UCSD-AML1 (cell line): ENCODE results near the gene HGFAC.

Source experiments
- DNase-seq: peaks from one replicate; lab custom pipeline; 2025; ENCODE audit not compliant: unreplicated experiment; lab: John Stamatoyannopoulos, UW

HGFAC gene

DNA sequence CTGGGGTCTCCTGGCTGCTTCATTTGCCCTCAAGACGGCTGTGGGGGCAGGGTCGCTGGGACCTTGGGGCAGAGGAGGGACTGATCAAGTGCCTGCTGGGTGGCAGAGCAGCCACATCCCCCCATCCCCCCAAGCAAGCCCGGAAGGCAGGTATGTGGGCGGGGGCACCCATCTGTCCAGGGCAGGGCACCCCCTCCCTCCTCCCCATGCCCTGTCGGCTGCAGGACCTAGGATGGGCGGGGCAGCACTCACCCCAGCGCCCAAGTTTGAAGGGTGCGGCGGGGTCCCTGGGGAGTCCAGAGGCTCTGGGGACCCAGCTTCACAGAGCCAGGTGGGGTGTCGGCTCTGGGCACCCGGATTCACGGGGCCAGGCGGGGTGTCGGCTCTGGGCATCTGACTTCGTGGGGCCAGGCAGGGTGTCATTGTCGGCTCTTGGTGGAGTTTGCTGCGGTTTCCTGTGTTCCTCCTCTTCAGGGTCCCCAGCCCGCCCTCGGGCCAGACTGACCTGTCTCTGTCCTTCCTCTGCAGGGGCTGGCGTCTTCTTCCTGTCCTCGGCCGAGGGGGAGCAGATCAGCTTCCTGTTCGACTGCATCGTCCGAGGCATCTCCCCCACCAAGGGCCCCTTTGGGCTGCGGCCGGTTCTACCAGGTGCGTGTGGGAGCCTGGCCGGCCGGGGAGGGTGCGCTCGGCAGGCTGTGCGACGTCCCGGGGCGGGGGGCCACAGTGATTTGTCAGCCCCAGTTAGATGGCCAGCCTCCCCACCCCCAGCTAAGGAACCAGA, 43.4 kb downstream of the HGFAC start:
- DNase-seq: no peak

DNA sequence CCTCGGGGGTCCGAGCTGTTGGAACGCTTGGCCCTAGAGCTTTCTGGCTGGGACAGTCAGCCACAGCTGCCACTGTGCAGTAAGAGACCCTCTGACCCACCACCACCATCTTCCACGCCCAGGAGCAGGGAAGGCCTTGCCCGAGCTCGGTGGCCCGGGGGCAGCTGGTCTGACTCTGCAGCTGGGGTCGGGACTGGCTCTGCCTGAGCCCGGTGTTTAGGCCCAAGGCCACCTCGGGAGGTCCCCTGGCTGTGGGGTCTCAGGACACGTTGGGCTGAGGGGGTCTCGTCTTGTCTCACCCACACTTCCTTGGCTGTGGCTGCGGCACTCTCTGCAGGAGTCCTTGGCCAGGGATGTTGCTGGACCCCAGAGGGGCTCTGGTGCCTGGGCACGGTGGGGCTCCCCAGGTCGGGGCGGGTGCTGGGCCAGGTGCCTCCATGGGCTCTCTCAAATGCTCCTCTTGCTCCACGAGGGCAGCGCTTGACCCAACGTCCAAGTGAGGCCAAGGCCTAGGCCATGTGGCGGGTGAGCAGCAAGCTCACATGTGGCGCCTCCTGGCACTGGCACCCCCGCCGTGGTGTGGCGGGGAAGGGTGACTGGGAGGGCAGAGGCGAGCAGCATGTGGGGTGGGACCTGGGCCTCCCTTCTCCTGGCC, 44.2 kb downstream of the HGFAC start:
- no peak for DNase-seq

DNA sequence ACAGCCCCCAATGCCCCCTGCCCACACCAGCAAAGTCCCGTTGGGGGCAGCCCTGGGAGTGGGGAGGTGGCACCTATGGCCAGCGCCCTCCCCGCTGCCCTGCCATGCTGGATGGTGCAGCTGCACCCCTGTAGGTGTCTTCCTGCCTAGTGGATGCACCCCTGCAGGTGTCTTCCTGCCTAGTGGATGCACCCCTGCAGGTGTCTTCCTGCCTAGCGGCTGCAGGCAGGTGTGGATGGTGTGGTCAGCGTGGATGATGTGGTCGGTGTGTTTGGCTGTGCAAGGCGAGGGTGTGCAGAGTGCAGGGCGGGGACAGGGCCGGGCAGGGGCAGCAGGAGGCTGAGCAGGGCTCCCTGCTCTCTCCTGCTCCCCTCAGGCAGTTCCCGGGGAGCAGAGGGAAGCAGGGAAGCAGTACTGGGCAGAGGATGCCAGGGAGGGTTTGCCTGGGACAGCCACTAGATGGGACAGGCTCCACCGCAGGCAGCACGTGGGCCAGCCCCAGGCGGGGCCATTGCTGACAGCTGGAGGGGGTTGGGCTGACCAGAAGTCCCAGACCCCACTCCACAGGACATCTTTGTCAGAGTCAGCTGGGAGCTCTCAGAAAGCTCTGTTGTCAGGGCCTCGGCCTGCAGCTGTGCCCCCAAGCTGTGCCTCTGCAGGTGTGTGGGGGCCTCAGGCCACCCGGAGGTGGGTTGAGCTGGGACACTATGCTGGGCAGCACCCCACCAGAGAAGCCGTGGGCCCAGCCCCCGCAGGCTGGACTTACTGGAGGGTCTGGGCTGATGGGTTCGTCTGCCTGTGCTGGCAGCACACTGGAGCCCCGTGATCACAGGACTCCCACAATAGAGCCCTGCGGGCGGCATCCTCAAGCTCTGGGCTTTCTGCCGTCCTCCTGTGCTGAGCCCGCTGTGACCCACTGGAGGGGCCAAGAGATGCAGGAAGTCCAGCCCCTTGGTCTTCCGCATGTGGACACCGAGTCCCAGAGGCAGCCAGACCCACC, 45.1 kb downstream of the HGFAC start:
- no peak for DNase-seq

DNA sequence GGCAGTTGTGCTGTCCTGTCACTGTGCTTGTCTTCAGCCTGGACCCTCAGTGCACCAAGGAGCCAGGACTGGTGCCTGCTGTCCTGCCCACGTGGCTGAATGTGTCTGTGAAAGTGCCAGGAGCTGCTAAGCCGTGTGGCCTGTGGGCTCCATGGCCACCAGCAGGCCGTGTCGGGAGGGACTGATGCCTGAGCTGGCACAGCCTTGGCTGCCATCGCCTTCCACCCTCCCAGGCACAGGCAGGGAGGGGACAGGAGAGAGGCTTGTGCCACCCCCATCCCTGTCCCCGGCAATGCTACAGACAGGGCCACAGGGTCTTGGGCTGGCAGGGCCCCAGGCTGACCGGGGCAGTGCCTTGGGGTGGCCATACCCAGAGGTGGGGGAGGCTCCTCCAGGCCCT, 46.1 kb downstream of the HGFAC start:
- no peak for DNase-seq

DNA sequence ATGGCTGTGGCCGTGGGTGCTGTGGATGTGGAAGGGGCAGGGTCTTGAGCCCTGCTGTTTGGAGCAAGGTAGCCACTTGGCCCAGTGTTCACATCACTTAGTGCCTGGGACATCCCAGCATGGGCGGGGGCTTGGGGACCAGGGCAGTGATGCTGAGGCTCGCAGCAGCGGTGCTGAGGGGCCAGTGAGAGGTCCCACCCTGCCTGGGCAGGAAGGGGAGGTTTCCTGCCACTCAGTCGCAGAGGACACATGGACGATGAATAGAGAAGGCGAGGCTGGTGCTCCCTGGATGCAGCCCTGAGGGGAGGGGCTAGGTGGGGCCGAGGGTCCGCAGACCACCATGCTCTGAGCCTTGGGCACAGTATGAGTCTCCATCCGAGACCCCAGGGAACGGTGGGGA, 47.1 kb downstream of the HGFAC start:
- no peak for DNase-seq

DNA sequence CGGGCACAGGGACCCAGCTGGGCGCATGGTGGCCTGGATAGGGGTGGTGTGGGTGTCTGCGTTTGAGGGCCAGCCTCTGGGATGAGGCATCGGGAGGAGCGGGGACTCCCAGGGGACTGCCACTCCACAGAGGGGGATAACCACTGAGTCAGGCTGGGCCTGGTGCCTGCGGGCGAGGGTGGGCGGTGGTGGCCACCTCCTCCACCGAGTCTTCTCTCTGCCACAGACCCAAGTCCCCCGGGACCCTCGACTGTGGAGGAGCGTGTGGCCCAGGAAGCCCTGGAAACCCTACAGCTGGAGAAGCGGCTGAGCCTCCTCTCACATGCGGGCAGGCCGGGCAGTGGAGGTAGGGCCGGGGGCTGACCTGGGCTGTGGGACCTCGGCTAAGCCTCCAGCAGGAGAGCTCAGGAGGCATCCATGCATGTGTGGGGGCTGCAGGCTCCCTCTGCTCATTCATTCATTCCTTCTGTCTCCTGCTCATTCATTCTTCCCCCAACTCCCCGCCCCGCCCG, 47.7 kb downstream of the HGFAC start:
- DNase-seq: no peak

DNA sequence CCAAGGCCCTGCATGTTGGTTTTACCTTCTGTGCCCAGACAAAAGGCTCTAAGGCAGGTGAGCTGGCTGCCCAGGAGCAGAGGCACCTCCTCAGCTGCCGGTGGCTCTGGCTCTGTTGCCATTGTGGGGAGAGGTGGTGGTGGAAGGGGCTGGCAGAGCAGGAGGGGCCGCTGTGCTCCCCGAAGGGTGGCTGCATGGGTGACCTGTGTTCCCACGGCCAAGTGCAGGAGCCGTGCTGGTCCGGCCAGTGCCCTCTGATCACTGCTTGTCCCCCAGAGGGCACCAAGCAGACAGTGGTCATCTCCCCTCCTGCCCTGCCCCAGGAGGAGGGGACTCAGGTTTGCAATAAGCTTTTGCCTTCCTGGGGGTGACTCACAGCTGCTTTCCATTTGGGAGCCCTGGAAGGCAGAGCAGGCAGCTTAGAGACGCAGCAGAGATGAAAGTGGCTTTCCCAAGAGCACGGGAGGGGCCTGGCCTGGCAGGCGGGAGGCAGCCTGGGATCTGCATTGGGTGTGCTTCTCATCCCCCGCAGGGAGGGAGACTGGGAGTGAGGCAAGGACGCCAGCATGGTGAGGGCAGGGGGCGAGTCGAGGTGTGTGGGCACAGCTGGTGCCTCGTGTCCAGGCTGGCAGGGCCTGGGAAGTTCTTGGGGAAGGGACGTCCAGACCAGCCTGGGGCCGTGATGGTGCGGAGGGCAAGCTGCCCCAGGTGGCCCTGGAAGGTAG, 50.1 kb downstream of the HGFAC start:
- DNase-seq: no peak

DNA sequence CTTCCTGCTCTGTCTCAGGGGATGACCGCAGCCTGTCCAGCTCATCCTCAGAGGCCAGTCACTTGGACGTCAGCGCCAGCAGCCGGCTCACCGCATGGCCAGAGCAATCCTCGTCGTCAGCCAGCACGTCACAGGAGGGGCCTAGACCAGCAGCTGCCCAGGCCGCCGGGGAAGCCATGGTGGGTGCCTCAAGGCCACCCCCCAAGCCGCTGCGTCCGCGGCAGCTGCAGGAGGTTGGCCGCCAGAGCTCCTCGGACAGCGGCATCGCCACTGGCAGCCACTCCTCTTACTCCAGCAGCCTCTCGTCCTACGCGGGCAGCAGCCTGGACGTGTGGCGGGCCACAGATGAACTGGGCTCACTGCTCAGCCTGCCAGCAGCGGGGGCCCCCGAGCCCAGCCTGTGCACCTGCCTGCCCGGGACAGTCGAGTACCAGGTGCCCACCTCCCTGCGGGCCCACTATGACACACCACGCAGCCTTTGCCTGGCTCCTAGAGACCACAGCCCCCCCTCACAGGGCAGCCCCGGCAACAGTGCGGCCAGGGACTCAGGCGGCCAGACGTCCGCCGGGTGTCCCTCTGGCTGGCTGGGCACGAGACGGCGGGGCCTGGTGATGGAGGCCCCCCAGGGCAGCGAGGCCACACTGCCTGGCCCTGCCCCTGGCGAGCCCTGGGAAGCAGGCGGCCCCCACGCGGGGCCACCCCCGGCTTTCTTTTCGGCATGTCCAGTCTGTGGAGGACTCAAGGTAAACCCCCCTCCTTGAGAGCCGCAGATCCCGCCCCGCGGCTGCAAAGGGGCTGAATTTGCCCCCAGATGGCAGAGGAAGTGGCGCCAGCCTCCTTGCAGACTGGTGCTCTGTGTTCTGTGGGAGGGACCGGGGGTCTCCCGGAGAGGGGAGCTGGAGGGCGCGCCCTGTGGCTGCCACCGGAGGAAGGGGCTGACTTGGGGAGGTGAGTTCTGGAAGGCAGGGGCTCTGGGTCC, 51.3 kb downstream of the HGFAC start:
- DNase-seq: no peak

DNA sequence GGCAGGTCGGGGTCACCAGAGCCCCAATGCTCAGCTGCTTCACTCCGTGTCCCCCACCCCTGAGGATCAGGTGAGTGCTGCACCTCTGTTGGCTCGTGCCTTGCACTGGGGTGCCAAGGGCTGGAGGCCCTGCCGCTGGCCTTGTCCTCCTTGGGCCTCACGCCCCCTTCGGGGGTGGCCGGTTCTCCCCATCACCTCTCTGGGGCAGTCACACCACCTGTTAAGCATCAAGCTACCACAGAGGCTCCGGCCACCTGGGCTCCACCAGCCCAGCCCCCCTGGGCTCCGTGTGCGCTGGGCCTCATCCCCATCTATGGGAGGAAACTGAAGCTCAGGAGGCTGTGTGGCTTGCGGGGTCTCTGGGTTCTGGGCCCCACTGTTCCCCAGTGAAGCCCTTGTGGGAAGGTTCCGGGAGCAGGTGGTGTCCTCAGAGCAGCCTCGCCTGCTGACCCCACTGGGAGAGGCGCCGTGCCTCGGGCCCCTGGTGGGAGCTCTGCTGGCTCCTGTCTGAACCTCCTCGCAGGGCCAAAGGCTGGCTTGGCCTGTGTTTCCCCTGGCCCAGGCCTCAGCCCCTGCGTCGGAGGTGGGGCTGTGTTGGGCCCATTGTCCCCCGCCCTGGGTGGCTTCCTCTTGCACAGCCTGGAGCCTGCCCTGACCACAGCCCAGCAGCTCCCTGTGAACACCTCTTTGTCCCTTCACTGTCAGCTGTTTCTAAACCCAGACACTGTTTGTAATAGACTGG, 52.1 kb downstream of the HGFAC start:
- no peak for DNase-seq

DNA sequence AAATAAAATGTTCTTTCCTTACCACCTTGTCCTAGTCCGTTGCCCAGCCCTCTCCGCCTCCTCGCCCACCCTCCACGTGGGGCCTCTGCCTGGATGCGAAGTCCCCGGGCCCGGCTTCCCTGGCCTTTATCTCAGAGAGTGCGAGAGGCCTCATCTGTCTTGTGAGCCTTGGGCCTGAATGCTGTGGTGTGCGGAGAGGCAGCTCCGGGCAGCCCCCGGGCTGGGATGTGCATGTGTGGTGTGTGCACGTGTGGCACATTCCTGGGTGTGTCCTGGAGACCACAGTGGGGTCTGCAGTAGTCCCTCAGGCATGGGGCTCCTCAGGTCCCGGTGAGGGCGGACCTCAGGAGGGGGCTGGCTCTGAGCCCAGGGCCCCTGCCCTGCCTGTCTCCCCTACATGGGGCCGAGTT, 52.7 kb downstream of the HGFAC start:
- no peak for DNase-seq

DNA sequence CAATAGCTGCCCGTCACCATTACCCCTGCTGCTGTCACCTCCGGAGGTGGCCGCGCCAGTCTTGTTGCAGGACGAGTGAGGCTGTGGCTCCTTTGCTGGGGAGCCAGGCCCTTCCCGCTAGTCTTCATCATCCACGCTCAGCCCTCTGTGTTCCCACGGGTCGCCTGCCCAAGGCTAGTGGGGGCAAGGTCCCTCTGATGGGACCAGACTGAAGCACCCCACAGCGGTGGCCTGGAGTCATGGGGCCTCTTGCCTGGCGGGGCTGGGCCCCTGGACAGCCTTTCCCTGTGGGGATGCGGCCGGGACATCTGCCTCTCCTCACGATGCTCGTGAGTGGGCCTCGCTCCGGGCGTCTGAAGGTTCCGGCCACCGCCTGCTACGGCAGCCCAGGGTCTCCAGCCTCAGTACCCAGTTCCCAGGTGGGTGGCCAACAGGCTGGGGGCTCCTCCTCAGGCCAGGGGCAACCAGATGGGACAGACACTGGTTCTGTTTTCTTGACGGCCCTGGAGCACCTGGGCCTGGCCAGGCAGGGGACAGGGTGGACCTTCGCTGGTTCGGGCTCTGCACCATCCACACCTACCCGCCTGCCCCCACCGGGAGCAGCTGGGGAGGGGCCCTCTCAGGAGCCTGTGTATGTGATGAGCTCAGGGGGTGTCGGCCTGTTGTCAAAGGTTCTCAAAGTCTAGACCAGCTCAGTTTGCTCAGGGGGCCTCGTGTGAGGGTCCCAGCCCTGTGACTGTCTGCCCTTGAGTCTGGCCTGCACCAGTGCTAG, 53.6 kb downstream of the HGFAC start:
- DNase-seq: no peak

DNA sequence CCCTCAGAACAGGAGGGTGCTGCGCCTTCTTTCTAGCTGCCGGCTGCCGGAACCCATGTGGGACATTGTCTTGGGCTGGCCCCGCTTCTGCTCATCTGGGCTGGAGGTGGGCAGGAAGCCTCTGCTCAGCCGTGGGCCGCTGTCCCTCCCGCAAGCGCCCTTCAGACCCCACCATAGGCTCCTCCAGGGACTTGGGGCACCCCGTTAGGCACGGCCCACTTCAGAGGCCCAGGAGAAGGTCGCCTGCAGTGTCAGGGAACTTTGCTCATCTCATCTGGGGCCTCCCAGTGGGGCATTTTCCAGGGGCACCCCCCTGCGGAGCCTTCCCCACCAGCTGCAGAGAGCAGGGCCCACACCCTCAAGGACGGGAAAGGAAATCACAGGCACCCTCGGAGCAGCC, 54.3 kb downstream of the HGFAC start:
- DNase-seq: no peak

DNA sequence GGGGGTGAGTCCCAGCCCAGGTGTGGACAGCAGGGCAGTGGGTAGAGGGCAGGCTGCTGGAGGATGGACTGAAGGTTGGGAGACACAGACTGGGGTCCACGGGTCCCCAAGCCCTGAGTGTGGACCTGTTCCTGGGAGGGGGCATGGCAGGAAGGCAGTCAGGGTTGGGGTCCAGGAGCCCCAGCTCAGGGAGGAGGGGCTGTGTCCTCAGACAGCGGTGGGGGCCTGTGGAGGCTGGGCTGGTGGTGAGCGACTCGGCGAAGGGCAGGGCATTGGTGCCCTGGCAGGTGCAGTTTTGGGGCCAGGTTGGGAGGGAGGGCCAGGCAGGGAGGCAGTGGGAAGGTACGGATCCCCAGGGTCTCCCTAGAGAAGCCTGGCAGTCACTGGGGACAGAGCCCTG, 55.3 kb downstream of the HGFAC start:
- DNase-seq: no peak

DNA sequence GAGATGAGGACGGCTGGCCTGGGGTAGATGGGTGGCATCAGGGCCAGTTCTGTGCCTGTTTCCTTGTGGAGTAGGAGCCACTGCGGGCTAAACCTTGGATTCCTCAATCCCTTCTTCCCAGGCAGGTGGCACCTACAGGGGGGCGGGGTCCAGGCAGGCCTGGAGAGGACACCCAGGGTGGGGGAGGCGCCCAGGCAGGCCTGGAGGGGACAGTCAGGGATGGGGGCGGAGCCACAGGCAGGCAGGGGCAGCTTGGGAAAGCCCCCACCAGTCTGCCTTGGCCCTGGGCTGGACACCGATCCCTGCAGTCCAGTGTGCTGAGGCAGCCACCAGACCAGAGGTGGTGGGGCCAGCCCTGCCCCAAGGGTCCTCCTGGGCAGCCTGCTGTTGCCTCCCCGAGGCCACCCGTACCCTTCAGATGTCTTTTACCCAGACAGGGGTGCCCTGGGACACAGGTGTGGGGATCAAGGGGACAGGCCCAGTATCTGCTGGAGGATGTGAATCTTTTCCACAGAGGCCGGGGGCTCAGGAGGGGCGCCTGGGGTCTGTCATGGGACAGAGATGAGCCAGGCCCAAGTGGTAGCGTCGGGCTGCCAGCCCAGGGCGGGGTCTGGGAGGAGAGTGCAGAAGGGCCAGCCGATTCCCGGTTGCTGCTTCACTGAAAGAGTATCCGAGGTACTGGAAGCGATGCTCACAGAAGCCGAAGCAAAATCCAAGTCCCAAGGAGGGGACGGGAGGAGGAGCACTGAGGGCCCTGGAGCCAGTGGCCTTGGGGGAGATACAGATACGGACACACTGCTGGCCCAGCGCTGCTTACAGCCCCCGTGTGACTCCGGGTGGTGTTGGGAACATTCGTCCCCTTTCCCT, 56.0 kb downstream of the HGFAC start:
- DNase-seq: no peak

DNA sequence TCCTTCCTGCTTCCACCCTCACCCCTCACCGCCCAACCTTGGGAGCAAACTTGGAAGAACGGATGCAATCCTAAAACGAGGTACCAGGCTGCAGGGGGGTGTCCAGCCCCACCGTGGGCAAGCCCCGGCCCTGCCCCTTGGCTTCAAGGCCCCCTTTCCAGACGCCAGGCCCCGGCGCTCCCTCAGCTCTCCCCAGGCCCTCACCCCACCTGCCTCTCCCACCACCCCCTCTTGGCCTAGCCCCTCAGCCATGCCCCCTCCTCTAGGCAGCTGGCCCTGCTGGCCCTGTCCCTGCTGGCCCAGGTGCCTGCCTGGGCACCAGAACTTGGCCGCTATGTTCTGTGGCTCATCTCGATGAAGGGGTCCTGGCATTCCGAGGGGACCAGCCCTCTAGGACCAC, 56.6 kb downstream of the HGFAC start:
- DNase-seq: no peak
